Measurements from ENCODE around the gene MVB12A.

DNA sequence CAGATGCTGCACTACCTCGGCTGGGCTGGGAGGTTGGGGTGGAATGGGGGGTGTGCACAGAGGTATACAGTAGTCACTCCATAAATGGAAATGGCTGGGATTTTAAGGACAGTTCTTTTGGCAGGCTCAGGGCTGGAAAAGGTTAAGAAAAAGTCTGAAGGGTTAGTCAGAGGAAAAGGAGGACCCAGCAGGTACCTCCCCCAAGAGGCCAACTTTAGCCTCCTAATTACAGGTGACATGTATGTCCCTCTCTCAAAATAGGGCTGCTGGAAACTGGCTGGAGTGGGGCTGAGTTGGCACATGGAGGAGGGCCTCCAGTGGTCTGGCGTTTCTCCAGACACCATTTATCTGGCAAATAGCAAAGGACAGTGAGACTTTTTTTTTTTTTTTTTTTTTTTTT lies 26.8 kb upstream of the MVB12A start:
- no peak for TF ChIP-seq POLR2AphosphoS5 (IDR thresholded peaks at IDR 0.05)
- TF ChIP-seq, protein P1, sequence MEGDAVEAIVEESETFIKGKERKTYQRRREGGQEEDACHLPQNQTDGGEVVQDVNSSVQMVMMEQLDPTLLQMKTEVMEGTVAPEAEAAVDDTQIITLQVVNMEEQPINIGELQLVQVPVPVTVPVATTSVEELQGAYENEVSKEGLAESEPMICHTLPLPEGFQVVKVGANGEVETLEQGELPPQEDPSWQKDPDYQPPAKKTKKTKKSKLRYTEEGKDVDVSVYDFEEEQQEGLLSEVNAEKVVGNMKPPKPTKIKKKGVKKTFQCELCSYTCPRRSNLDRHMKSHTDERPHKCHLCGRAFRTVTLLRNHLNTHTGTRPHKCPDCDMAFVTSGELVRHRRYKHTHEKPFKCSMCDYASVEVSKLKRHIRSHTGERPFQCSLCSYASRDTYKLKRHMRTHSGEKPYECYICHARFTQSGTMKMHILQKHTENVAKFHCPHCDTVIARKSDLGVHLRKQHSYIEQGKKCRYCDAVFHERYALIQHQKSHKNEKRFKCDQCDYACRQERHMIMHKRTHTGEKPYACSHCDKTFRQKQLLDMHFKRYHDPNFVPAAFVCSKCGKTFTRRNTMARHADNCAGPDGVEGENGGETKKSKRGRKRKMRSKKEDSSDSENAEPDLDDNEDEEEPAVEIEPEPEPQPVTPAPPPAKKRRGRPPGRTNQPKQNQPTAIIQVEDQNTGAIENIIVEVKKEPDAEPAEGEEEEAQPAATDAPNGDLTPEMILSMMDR (IDR thresholded peaks at IDR 0.05): no peak
- TF ChIP-seq POLR2A (IDR thresholded peaks at IDR 0.05): no peak
- no peak for TF ChIP-seq EP300 (IDR thresholded peaks at IDR 0.05)
